Endothelial cell (in vitro differentiated cells): ENCODE results near the gene RNF40. TPM values are rescaled to one million over a fixed set of nuclear protein-coding genes. Genes with fewer than 3 reads are reported as not detected.

Source experiments
- DNase-seq: peaks from one replicate; pipeline ENCODE4 v3.0.0; 2021; ENCODE audit warnings: low spot score
- H3K27ac Mint-ChIP-seq: one replicate; pipeline ENCODE4 v1.8.0; 2021; ENCODE audit warnings: mixed read lengths, inconsistent platforms; ENCODE audit not compliant: unreplicated experiment
- H3K27me3 Mint-ChIP-seq: one replicate; pipeline ENCODE4 v1.8.0; 2021; ENCODE audit warnings: mild to moderate bottlenecking, moderate library complexity, mixed read lengths, inconsistent platforms; ENCODE audit not compliant: unreplicated experiment
- H3K36me3 Mint-ChIP-seq: one replicate; pipeline ENCODE4 v1.8.0; 2021; ENCODE audit warnings: mild to moderate bottlenecking, low read depth, mixed read lengths, inconsistent platforms; ENCODE audit not compliant: unreplicated experiment
- H3K4me1 Mint-ChIP-seq: one replicate; pipeline ENCODE4 v1.8.0; 2021; ENCODE audit warnings: mild to moderate bottlenecking, mixed read lengths, inconsistent platforms; ENCODE audit not compliant: unreplicated experiment
- H3K4me3 Mint-ChIP-seq: one replicate; pipeline ENCODE4 v1.8.0; 2021; ENCODE audit warnings: mild to moderate bottlenecking, mixed read lengths, inconsistent platforms; ENCODE audit not compliant: unreplicated experiment
- H3K9me3 Mint-ChIP-seq: one replicate; pipeline ENCODE4 v1.8.0; 2021; ENCODE audit warnings: mixed read lengths, inconsistent platforms; ENCODE audit not compliant: unreplicated experiment
- total RNA-seq: library from RNA; stranded (reverse); fragmentation: NEBNext Ultra II Directional; extraction: Animal tissue kit (Norgen Biotek cat#: 25700); gene quantifications from one replicate; pipeline ENCODE4 v1.2.1, GENCODE V29; 2021; ENCODE audit not compliant: unreplicated experiment
- TF ChIP-seq, protein P1 (sequence below): fragments of 200-600 bp; sonication (generic); IDR thresholded peaks from one replicate; pipeline ENCODE4 v1.5.0; 2021; ENCODE audit warnings: antibody characterized with exemption; ENCODE audit not compliant: unreplicated experiment

The RNF40 gene
- total RNA-seq, 1 donor from 2014 or later: 108 TPM

DNA sequence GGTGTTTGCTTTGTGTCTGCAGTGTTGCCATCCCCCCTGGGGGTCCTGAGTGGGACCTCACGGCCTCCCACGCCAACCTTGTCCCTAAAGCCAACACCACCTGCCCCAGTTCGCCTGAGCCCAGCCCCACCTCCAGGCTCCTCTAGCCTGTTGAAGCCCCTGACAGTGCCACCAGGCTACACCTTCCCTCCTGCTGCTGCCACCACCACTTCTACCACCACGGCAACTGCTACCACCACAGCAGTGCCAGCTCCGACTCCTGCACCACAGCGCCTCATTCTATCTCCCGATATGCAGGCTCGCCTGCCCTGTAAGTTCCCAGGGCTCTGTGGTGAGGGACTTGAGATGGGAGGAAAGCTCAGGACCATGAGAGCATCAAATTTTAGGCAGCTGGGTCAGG lies 41.0 kb upstream of the RNF40 start:
- TF ChIP-seq, protein P1, sequence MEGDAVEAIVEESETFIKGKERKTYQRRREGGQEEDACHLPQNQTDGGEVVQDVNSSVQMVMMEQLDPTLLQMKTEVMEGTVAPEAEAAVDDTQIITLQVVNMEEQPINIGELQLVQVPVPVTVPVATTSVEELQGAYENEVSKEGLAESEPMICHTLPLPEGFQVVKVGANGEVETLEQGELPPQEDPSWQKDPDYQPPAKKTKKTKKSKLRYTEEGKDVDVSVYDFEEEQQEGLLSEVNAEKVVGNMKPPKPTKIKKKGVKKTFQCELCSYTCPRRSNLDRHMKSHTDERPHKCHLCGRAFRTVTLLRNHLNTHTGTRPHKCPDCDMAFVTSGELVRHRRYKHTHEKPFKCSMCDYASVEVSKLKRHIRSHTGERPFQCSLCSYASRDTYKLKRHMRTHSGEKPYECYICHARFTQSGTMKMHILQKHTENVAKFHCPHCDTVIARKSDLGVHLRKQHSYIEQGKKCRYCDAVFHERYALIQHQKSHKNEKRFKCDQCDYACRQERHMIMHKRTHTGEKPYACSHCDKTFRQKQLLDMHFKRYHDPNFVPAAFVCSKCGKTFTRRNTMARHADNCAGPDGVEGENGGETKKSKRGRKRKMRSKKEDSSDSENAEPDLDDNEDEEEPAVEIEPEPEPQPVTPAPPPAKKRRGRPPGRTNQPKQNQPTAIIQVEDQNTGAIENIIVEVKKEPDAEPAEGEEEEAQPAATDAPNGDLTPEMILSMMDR: no peak
- Mint-ChIP-seq H3K9me3 (no peaks in the 10 kb centered on the region), H3K36me3 (peaks cover 68% of the 10 kb centered on the region), H3K27me3 (peaks cover 7% of the 10 kb centered on the region), H3K27ac (no peak overlapping the region), H3K4me1 (peaks cover 3% of the 10 kb centered on the region), H3K4me3 (peak overlapping the region; percentile 24)
- DNase-seq: no peak

- peaks cover 7% of the 10 kb centered on the region for H3K27me3 Mint-ChIP-seq
- peak overlapping the region; percentile 24 for H3K4me3 Mint-ChIP-seq
- peaks cover 3% of the 10 kb centered on the region for H3K4me1 Mint-ChIP-seq
- H3K36me3 Mint-ChIP-seq: peaks cover 64% of the 10 kb centered on the region
- TF ChIP-seq, protein P1: no peak
- H3K9me3 Mint-ChIP-seq: no peaks in the 10 kb centered on the region
- H3K27ac Mint-ChIP-seq: no peak overlapping the region
- no peak for DNase-seq
Measured at GRCh38 chr16:30721606-30722005, 40.5 kb upstream of the RNF40 start.

DNA sequence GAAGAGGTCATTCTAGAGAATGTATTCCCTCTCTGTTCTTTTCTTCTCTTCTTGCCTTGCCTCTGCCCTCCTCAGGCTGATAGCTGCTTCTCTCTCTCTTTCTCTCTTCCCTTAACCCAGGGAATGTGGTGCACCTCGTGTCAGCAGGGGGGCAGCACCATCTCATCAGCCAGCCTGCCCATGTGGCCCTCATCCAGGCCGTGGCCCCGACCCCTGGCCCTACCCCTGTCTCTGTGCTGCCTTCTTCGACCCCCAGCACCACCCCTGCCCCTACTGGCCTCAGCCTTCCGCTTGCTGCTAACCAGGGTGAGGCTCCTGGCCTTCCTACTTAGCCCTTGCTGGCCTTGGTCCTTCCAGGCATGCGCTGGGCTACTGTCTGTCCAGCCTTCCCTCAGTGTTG lies 39.7 kb upstream of the RNF40 start:
- DNase-seq: no peak
- TF ChIP-seq, protein P1: no peak
- peaks cover 7% of the 10 kb centered on the region for H3K27me3 Mint-ChIP-seq
- no peak overlapping the region for H3K27ac Mint-ChIP-seq
- no peak overlapping the region for H3K4me3 Mint-ChIP-seq
- no peaks in the 10 kb centered on the region for H3K9me3 Mint-ChIP-seq
- peaks cover 59% of the 10 kb centered on the region for H3K36me3 Mint-ChIP-seq
- H3K4me1 Mint-ChIP-seq: peaks cover 6% of the 10 kb centered on the region

- Mint-ChIP-seq H3K27ac (no peak overlapping the region), H3K27me3 (peaks cover 7% of the 10 kb centered on the region), H3K4me3 (no peak overlapping the region), H3K9me3 (no peaks in the 10 kb centered on the region), H3K4me1 (peaks cover 6% of the 10 kb centered on the region), H3K36me3 (peaks cover 61% of the 10 kb centered on the region)
- TF ChIP-seq, protein P1: no peak
- DNase-seq: no peak
Measured at GRCh38 chr16:30722916-30723315, 39.2 kb upstream of the RNF40 start.

DNA sequence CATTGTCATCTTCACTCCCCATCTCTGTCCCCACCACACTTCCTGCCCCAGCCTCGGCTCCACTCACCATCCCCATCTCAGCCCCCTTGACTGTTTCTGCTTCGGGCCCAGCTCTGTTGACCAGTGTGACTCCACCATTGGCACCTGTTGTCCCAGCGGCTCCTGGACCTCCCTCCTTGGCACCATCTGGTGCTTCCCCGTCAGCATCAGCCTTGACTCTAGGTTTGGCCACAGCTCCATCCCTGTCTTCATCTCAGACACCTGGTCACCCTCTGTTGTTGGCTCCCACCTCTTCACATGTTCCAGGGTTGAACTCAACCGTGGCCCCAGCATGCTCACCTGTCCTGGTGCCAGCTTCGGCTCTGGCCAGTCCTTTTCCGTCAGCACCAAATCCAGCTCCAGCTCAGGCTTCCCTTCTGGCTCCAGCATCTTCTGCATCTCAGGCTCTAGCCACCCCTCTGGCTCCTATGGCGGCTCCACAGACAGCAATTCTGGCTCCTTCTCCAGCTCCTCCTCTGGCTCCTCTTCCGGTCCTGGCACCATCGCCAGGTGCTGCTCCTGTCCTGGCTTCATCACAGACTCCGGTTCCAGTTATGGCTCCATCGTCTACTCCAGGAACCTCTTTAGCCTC lies 38.3 kb upstream of the RNF40 start:
- Mint-ChIP-seq H3K36me3 (peaks cover 67% of the 10 kb centered on the region), H3K27me3 (peaks cover 7% of the 10 kb centered on the region), H3K27ac (peak overlapping the region; percentile 22), H3K4me1 (peaks cover 6% of the 10 kb centered on the region), H3K4me3 (peak overlapping the region; percentile 75), H3K9me3 (no peaks in the 10 kb centered on the region)
- TF ChIP-seq, protein P1: no peak
- no peak for DNase-seq
